ENCODE data around the gene NR3C2. TPM values are rescaled to one million over a fixed set of nuclear protein-coding genes. Genes with fewer than 3 reads are reported as not detected.

The NR3C2 gene
- total RNA-seq, 1 donor from 2014 or later = 25.9 TPM

DNA sequence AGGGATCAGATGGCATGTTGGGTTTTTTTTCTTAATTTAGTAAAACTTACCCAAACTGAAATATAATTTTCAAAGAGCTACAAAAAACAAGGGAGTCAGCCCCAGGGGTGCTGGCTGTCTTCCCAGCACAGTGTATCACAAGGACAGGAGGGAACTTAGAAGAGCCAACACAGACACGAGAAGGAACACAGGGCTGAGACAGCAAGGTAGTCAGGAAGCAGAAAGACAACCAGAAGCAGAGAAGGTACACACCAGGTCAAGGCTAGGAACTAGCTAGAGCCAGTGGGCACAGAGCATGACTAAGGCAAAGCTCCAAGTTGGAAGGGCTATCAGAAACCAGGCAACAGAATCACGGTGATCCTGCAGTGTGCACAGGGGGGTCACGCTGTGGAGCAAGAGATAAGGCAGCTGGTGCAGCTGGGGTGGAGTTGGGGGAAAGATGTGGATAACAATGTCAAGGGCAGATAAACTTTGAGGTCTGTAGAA, 168.7 kb downstream of the NR3C2 start:
- no peaks in the 10 kb centered on the region for H3K36me3 ChIP-seq
- no peak for DNase-seq
- intact Hi-C loops (cut with DNase I) = no loop called here
- H3K27ac ChIP-seq = no peak overlapping the region
- no peaks in the 10 kb centered on the region for H3K9me3 ChIP-seq
- ATAC-seq = peak; percentile 43
- H3K27me3 ChIP-seq = no peaks in the 10 kb centered on the region
- no peak overlapping the region for H3K4me3 ChIP-seq
- TF ChIP-seq, protein P1, sequence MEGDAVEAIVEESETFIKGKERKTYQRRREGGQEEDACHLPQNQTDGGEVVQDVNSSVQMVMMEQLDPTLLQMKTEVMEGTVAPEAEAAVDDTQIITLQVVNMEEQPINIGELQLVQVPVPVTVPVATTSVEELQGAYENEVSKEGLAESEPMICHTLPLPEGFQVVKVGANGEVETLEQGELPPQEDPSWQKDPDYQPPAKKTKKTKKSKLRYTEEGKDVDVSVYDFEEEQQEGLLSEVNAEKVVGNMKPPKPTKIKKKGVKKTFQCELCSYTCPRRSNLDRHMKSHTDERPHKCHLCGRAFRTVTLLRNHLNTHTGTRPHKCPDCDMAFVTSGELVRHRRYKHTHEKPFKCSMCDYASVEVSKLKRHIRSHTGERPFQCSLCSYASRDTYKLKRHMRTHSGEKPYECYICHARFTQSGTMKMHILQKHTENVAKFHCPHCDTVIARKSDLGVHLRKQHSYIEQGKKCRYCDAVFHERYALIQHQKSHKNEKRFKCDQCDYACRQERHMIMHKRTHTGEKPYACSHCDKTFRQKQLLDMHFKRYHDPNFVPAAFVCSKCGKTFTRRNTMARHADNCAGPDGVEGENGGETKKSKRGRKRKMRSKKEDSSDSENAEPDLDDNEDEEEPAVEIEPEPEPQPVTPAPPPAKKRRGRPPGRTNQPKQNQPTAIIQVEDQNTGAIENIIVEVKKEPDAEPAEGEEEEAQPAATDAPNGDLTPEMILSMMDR (IDR thresholded peaks at IDR 0.05) = no peak
- H3K4me1 ChIP-seq = peaks cover 3% of the 10 kb centered on the region

DNA sequence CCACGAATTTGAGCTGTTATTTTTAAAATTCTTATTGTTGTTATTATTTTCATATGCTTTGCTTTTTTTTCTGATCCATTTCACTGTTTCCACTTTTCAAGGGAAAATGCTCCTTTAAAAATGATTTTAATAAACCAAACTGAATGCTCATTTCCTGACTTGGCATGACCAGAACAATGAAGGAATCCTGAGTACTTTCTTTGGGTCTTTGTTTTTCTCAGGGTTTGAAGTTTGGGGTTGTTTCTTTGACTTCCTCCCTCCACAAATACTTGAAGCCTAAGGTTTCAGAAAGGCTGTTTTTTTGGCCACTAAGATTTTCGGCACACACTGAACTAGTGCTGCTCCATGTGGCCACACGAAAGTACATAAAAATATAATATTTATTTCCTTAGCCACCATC, 171.0 kb downstream of the NR3C2 start:
- intact Hi-C loops (cut with DNase I) = no loop called here
- ATAC-seq = no peak

DNA sequence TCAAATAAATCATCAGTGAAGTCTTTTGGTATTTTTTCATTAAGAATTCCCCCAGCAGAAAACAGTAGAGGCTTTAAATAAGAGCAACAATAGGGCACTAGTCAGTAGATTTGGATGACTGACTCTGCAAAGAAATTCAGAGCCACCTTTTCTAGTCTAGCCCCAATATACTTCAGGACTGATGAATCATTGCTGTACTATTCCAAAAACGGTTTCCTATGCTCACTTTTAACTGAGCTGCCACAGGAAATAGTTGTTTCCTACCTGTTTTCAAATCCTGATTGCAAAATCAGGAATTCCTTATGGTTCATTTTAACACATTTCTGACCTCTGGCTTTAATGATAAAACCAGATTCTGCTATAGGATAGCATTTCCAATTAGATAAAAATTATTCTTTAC, 171.6 kb downstream of the NR3C2 start:
- intact Hi-C loops (cut with DNase I) = no loop called here
- H3K36me3 ChIP-seq = no peaks in the 10 kb centered on the region
- no peaks in the 10 kb centered on the region for H3K27me3 ChIP-seq
- no peak for ATAC-seq
- TF ChIP-seq, protein P1 (IDR thresholded peaks at IDR 0.05) = no peak
- DNase-seq = no peak
- H3K27ac ChIP-seq = no peak overlapping the region
- no peaks in the 10 kb centered on the region for H3K9me3 ChIP-seq
- H3K4me3 ChIP-seq = no peak overlapping the region
- H3K4me1 ChIP-seq = peaks cover 3% of the 10 kb centered on the region

More for the DNA sequence above, 171.0 kb downstream of the NR3C2 start:
- TF ChIP-seq, protein P1 (IDR thresholded peaks at IDR 0.05) = no peak
- H3K4me1 ChIP-seq = peaks cover 3% of the 10 kb centered on the region
- no peak overlapping the region for H3K27ac ChIP-seq
- no peaks in the 10 kb centered on the region for H3K27me3 ChIP-seq
- no peaks in the 10 kb centered on the region for H3K9me3 ChIP-seq
- no peak for DNase-seq
- no peaks in the 10 kb centered on the region for H3K36me3 ChIP-seq
- H3K4me3 ChIP-seq = no peak overlapping the region

DNA sequence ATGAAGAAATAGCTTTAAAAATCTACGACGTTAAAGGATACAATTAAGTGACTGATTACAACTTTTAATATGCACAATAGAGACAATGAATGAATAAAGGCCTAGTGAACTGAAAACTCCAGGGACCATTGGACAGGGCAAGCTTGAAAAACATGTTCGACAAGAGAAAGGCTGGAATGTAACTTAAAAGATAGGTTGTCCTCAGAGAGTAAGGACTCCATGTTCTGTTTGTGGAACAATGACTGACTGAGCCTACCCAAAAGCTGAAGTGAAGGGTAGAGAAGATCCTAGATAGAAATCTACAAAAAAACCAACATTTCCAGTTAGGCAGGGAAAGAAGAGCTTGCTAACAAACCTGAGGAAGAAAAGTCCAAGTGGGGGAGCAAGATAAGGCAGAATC, 173.4 kb downstream of the NR3C2 start:
- intact Hi-C loops (cut with DNase I) = no loop called here
- Histone ChIP-seq H3K9me3 (no peaks in the 10 kb centered on the region), H3K4me3 (no peak overlapping the region), H3K27ac (no peak overlapping the region), H3K36me3 (no peaks in the 10 kb centered on the region), H3K27me3 (no peaks in the 10 kb centered on the region), H3K4me1 (peaks cover 3% of the 10 kb centered on the region)
- DNase-seq (no peak), ATAC-seq (no peak)
- TF ChIP-seq, protein P1 (IDR thresholded peaks at IDR 0.05) = no peak

DNA sequence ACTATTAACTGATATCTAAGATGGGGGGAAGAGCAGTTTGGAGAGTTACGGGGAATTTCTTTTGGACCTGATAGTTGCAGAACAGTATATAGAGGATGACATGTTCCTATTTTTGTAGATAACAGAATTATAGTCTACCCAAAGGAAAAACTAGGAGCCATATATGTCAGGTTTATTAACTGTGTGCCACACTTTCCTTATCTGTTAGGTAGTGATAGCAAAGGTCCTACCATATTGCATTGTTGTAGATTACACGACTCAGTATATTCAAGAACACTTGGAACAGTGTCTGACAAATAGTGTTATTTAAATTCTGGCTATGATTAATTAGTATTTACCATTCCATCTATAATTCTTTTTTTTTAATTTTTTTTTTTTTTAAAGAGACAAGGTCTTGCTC, 175.3 kb downstream of the NR3C2 start:
- H3K9me3 ChIP-seq = no peaks in the 10 kb centered on the region
- H3K36me3 ChIP-seq = no peaks in the 10 kb centered on the region
- ATAC-seq = no peak
- intact Hi-C loops (cut with DNase I) = no loop called here
- H3K27me3 ChIP-seq = no peaks in the 10 kb centered on the region
- TF ChIP-seq, protein P1 (IDR thresholded peaks at IDR 0.05) = no peak
- H3K27ac ChIP-seq = no peak overlapping the region
- DNase-seq = no peak
- no peak overlapping the region for H3K4me3 ChIP-seq
- no peaks in the 10 kb centered on the region for H3K4me1 ChIP-seq

DNA sequence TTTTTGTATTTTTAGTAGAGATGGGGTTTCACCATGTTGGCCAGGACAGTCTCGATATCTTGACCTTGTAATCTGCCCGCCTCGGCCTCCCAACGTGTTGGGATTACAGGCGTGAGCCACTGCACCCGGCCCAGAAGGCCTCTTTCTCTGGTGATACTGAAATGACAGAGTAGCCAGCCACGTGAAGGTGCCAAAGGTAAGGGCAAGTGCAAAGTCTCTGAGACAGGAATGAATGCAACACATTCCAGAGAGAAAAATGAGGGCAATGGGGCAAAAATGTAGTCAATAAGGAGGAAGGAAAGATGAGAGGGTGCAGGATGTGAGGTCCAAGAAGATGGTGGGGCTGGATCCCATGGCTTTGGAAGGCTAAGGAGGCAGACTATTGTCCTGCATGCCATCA, 176.0 kb downstream of the NR3C2 start:
- Histone ChIP-seq H3K4me1 (no peaks in the 10 kb centered on the region), H3K27me3 (no peaks in the 10 kb centered on the region), H3K36me3 (no peaks in the 10 kb centered on the region), H3K4me3 (no peak overlapping the region), H3K27ac (no peak overlapping the region), H3K9me3 (no peaks in the 10 kb centered on the region)
- TF ChIP-seq, protein P1 (IDR thresholded peaks at IDR 0.05) = no peak
- no peak for ATAC-seq
- no peak for DNase-seq
- intact Hi-C loops (cut with DNase I) = no loop called here
